Endothelial cell of umbilical vein (primary cell): ENCODE results near the gene AMIGO1. TPM values are rescaled to one million over a fixed set of nuclear protein-coding genes. Genes with fewer than 3 reads are reported as not detected.

ENCODE experiments used
- BruUV-seq: library from RNA; stranded (reverse); fragments of 400-500 nt; replicated peaks from 2 replicates; lab custom pipeline; 2021; lab: Mats Ljungman, UMichigan
- CTCF ChIA-PET: fragments of 300-600, 350-600 bp; sonication (Branson Sonifier 250); formaldehyde crosslinking; loops from one replicate; lab custom pipeline; 2021; ENCODE audit warnings: antibody characterized with exemption, inconsistent platforms; lab: Charles Lee
- POLR2A ChIA-PET: fragments of 300-600, 350-600 bp; sonication (Branson Sonifier 250); formaldehyde crosslinking; loops from one replicate; lab custom pipeline; 2021; ENCODE audit warnings: antibody characterized with exemption, inconsistent platforms; lab: Charles Lee
- DNase-seq: peaks from one replicate; pipeline ENCODE4 v3.0.0-alpha.2; 2011; ENCODE audit warnings: low read depth, low spot score
- FAIRE-seq: peaks from 2 replicates; lab custom pipeline; 2011; peaks lifted over from hg19 to GRCh38; lab: Jason Lieb, UNC
- H2AFZ ChIP-seq: 2 replicates; pipeline ENCODE4 v1.6.0; 2012; ENCODE audit warnings: low read depth, low read length, control low read depth, inconsistent platforms
- H3K27ac ChIP-seq: 2 replicates; pipeline ENCODE4 v1.5.1; 2011; ENCODE audit warnings: low read depth, mild to moderate bottlenecking, control low read depth, low read length, moderate library complexity; ENCODE audit not compliant: insufficient read depth
- H3K27me3 ChIP-seq, 2 experiments: 2 replicates each; pipeline versions ENCODE4 v1.6.0 to v1.6.1; 2011; ENCODE audit warnings: low read length in 2 of 2, mixed read lengths in 1 of 2; ENCODE audit not compliant: control insufficient read depth in 2 of 2, insufficient read depth in 2 of 2
- H3K36me3 ChIP-seq, 2 experiments: 2 replicates in 1 of 2; 3 replicates in 1 of 2; pipeline ENCODE4 v1.5.1; 2011; ENCODE audit warnings: low read length in 2 of 2, mild to moderate bottlenecking in 1 of 2, moderate library complexity in 1 of 2; ENCODE audit not compliant: control insufficient read depth in 2 of 2, insufficient read depth in 2 of 2; ENCODE audit errors: extremely low read depth in 1 of 2
- H3K4me1 ChIP-seq: 3 replicates; pipeline ENCODE4 v1.5.1; 2011; ENCODE audit warnings: mild to moderate bottlenecking, low read length; ENCODE audit not compliant: control insufficient read depth, insufficient read depth; ENCODE audit errors: extremely low read depth
- H3K4me2 ChIP-seq: 2 replicates; pipeline ENCODE4 v1.6.1; 2011; ENCODE audit warnings: low read length, control low read depth, mixed read lengths; ENCODE audit not compliant: insufficient read depth
- H3K4me3 ChIP-seq, 3 experiments: fragments of 200-600 bp in 1 of 3; sonication (generic), shearing (Covaris generic) in 1 of 3; replicated peaks in 1 of 3; 2 replicates each; pipeline ENCODE4 v1.5.1; 2011 to 2016; ENCODE audit warnings: control low read depth in 3 of 3, low read length in 3 of 3, mild to moderate bottlenecking in 2 of 3, inconsistent platforms in 1 of 3, low read depth in 1 of 3, moderate library complexity in 1 of 3; ENCODE audit not compliant: insufficient read depth in 1 of 3
- H3K79me2 ChIP-seq: 2 replicates; pipeline ENCODE4 v1.6.0; 2012; ENCODE audit warnings: low read length, inconsistent platforms; ENCODE audit not compliant: control insufficient read depth, insufficient read depth
- H3K9ac ChIP-seq: replicated peaks from 2 replicates; pipeline ENCODE3; 2011; ENCODE audit warnings: low read length, control low read depth; ENCODE audit not compliant: insufficient read depth; ENCODE audit errors: extremely low read depth
- H3K9me1 ChIP-seq: replicated peaks from 3 replicates; pipeline ENCODE4 v1.6.0; 2011; ENCODE audit warnings: mild to moderate bottlenecking, low read length; ENCODE audit not compliant: control insufficient read depth, insufficient read depth; ENCODE audit errors: extremely low read depth
- H3K9me3 ChIP-seq: replicated peaks from 2 replicates; pipeline ENCODE4 v1.5.1; 2012; ENCODE audit warnings: low read length, inconsistent platforms; ENCODE audit not compliant: control insufficient read depth, insufficient read depth
- H4K20me1 ChIP-seq: replicated peaks from 2 replicates; pipeline ENCODE3; 2011; ENCODE audit warnings: mild to moderate bottlenecking, low read length; ENCODE audit not compliant: control insufficient read depth, insufficient read depth; ENCODE audit errors: extremely low read depth
- EZH2 ChIP-seq: IDR thresholded peaks from 2 replicates; pipeline ENCODE4 v1.6.1; 2012; ENCODE audit warnings: borderline replicate concordance, low read depth, mild to moderate bottlenecking, moderate library complexity, low read length, inconsistent platforms; ENCODE audit not compliant: severe bottlenecking
- FOS ChIP-seq: IDR thresholded peaks from 2 replicates; pipeline ENCODE4 v1.6.1; 2011; ENCODE audit warnings: mild to moderate bottlenecking, low read length, moderate library complexity, borderline replicate concordance; ENCODE audit not compliant: insufficient read depth
- GATA2 ChIP-seq: IDR thresholded peaks from 2 replicates; pipeline ENCODE4 v1.7.0; 2011; ENCODE audit warnings: low read depth, mild to moderate bottlenecking, moderate library complexity, mixed read lengths, low read length; ENCODE audit not compliant: insufficient read length, insufficient read depth
- JUN ChIP-seq: IDR thresholded peaks from 2 replicates; pipeline ENCODE4 v1.6.1; 2011; ENCODE audit warnings: borderline replicate concordance, low read depth; ENCODE audit not compliant: insufficient read length, insufficient read depth
- MYC ChIP-seq: IDR thresholded peaks from one replicate; pipeline ENCODE4 v1.6.1; 2011; ENCODE audit warnings: mild to moderate bottlenecking, low read depth, low read length
- POLR2A ChIP-seq: IDR thresholded peaks from 2 replicates; pipeline ENCODE4 v1.6.1; 2012; ENCODE audit warnings: low read depth, mild to moderate bottlenecking, control low read depth, low read length
- POLR2AphosphoS5 ChIP-seq: IDR thresholded peaks from 2 replicates; pipeline ENCODE4 v1.6.1; 2012; ENCODE audit warnings: low read depth, mild to moderate bottlenecking, control low read depth, low read length, moderate library complexity; ENCODE audit not compliant: insufficient read depth
- dilution Hi-C: fragments of 300-500 bp; cut with MboI; formaldehyde crosslinking; loops from one replicate; pipeline ENCODE4 v1.15.0; 2019; ENCODE audit warnings: low sequenced_read_pairs; ENCODE audit not compliant: extremely low pct_ligation_motif_present
- intact Hi-C: fragments of 100-400 bp; cut with micrococcal nuclease; formaldehyde crosslinking; loops from one replicate; pipeline ENCODE4 v1.10.0; 2022
- polyA plus RNA-seq, 4 experiments: library from polyadenylated mRNA; depleted of rRNA in 3 of 4; stranded (reverse) in 3 of 4; unstranded in 1 of 4; fragments of >200 nt; gene quantifications; 2 replicates each; pipeline versions ENCODE4 v1.2.1 to v1.2.3, GENCODE V29; 2011 to 2012; ENCODE audit warnings: missing spikeins in 1 of 4
- total RNA-seq: library from RNA; stranded (reverse); gene quantifications from 2 replicates; pipeline ENCODE4 v1.2.3, GENCODE V29; 2021
- TF ChIP-seq, protein P1 (sequence below): IDR thresholded peaks from 2 replicates; pipeline ENCODE4 v1.6.1; 2011; ENCODE audit not compliant: insufficient read depth, insufficient read length
- TF ChIP-seq, protein P2 (sequence below), 2 donors: IDR thresholded peaks; 1 replicate in 1 of 2; 2 replicates in 1 of 2; pipeline ENCODE4 v1.5.1; 2011; ENCODE audit warnings: low read length in 2 of 2, mild to moderate bottlenecking in 2 of 2, moderate library complexity in 2 of 2, control low read depth in 1 of 2, inconsistent platforms in 1 of 2, low read depth in 1 of 2; ENCODE audit not compliant: insufficient read depth in 1 of 2; ENCODE audit errors: extremely low read depth in 1 of 2

Gene AMIGO1
- total and polyA plus RNA-seq, 2 donors (not counting 3 experiments of a cell fraction or from before 2014, with no cell fraction given): 0.80 to 0.88 TPM

DNA sequence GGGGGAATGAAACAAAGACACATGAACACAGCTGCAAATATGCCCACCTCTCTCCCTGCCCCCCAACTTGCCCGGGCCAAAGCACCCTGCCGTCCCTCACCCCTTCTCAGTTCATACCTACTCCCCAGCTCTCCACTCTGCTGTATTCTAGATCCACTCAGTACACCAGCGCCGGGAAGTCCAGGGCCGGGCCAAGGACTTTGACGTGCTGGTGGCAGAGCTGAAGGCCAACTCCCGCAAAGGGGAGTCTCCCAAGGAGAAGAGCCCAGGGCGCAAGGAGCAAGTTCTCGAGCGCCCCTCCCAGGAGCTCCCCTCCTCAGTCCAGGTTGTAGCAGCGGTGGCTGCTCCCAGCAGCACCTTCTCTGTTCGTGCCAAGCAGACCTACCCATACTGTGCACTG lies 20.8 kb downstream of the AMIGO1 start:
- no TSS peak for BruUV-seq
- Histone ChIP-seq H3K79me2 (no peaks in the 10 kb centered on the region), H3K27me3 (no peaks in the 10 kb centered on the region), H3K4me3 (no peak overlapping the region), H3K9me3 (no peaks in the 10 kb centered on the region), H4K20me1 (no peaks in the 10 kb centered on the region), H2AFZ (no peak overlapping the region), H3K9ac (no peak overlapping the region), H3K4me1 (peaks cover 22% of the 10 kb centered on the region), H3K27ac (no peak overlapping the region), H3K36me3 (peaks cover 2% of the 10 kb centered on the region in 2 experiments), H3K9me1 (no peaks in the 10 kb centered on the region), H3K4me2 (no peak overlapping the region)
- ChIA-PET CTCF (interaction anchor here (23.0 kb wide), 1 partner anchor 43 kb away, joined by 955 read pairs; the partner anchor contains the start of gene GPR61), POLR2A (no interaction called here)
- dilution Hi-C loops (no loop called here), intact Hi-C loops (loop anchor here (10.0 kb wide), 3 partner anchors 126 to 276 kb away; partner anchors contain the start of genes AMPD2, EPS8L3 and GNAT2)
- no peak for FAIRE-seq
- no peak for DNase-seq
- TF ChIP-seq EZH2: no peak
- TF ChIP-seq POLR2A: no peak
- no peak for TF ChIP-seq JUN
- no peak for TF ChIP-seq GATA2
- no peak for TF ChIP-seq MYC
- TF ChIP-seq POLR2AphosphoS5: no peak
- TF ChIP-seq, protein P1, sequence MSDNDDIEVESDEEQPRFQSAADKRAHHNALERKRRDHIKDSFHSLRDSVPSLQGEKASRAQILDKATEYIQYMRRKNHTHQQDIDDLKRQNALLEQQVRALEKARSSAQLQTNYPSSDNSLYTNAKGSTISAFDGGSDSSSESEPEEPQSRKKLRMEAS: no peak
- TF ChIP-seq, protein P2, sequence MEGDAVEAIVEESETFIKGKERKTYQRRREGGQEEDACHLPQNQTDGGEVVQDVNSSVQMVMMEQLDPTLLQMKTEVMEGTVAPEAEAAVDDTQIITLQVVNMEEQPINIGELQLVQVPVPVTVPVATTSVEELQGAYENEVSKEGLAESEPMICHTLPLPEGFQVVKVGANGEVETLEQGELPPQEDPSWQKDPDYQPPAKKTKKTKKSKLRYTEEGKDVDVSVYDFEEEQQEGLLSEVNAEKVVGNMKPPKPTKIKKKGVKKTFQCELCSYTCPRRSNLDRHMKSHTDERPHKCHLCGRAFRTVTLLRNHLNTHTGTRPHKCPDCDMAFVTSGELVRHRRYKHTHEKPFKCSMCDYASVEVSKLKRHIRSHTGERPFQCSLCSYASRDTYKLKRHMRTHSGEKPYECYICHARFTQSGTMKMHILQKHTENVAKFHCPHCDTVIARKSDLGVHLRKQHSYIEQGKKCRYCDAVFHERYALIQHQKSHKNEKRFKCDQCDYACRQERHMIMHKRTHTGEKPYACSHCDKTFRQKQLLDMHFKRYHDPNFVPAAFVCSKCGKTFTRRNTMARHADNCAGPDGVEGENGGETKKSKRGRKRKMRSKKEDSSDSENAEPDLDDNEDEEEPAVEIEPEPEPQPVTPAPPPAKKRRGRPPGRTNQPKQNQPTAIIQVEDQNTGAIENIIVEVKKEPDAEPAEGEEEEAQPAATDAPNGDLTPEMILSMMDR (IDR thresholded peaks at IDR 0.05; ENCODE audit: extremely low read depth in 1 of 2, insufficient read depth in 1 of 2, low read depth in 1 of 2, low read length in 2 of 2): no peak
- no peak for TF ChIP-seq FOS
